VCaP (cell line): ENCODE results near the gene MLH3.

Experiments
- H3K27ac ChIP-seq: fragments of 450-650 bp; 2 replicates; pipeline ENCODE4 v1.5.1; 2017
- TF ChIP-seq, protein P1 (sequence below): fragments of 450-650 bp; conservative IDR thresholded peaks from 2 replicates; pipeline ENCODE4 v1.5.1; 2017; ENCODE audit warnings: mild to moderate bottlenecking, moderate library complexity

The MLH3 gene

GRCh38 chr14:75066691-75067090, 15.4 kb upstream of the MLH3 start:
- TF ChIP-seq, protein P1, sequence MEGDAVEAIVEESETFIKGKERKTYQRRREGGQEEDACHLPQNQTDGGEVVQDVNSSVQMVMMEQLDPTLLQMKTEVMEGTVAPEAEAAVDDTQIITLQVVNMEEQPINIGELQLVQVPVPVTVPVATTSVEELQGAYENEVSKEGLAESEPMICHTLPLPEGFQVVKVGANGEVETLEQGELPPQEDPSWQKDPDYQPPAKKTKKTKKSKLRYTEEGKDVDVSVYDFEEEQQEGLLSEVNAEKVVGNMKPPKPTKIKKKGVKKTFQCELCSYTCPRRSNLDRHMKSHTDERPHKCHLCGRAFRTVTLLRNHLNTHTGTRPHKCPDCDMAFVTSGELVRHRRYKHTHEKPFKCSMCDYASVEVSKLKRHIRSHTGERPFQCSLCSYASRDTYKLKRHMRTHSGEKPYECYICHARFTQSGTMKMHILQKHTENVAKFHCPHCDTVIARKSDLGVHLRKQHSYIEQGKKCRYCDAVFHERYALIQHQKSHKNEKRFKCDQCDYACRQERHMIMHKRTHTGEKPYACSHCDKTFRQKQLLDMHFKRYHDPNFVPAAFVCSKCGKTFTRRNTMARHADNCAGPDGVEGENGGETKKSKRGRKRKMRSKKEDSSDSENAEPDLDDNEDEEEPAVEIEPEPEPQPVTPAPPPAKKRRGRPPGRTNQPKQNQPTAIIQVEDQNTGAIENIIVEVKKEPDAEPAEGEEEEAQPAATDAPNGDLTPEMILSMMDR: no peak
- H3K27ac ChIP-seq: no peak overlapping the region

DNA sequence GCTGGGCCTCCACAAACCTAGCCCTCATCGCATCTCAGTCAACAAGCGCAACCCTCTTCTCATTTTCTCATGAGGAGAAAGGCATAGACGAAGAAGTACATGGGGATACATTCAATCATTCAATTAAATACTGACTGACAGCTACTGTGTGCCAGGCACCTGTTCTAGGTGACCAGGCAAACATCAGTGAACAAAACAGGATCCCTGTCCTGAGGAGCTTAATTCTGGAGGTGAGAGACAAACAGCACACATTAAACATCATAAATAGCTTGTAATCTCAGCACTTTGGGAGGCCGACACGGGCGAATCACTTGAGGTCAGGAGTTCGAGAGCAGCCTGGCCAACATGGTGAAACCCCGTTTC, 12.9 kb upstream of the MLH3 start:
- peak overlapping the region; percentile 58 for H3K27ac ChIP-seq
- TF ChIP-seq, protein P1: no peak

GRCh38 chr14:75063491-75064204, 12.4 kb upstream of the MLH3 start, which contains the start of gene ACYP1:
Gene ACYP1, minus strand, starts transcription at chr14:75064024. Its CDS starts 471 bp downstream, at chr14:75063553.
- H3K27ac ChIP-seq: peak within 1 kb of the TSS; percentile 58
- TF ChIP-seq, protein P1: no peak

DNA sequence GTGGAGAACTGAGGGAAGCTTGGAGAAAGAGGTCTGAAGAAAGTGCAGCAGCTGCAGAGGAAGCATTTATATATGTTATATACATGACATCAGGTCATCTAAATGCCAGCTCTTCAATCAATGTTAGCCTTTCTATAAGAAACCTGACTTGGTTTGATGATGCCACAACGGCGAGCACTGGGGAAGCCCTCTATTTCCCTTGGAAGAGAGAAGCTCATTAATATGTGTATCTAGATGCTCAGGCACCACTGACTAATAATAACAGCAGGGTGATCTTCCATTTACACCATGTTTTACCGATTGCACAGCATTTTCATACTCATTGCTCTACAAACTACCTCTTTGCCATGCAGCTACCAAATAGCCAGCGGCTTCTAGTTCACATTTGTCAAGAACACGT, 11.7 kb upstream of the MLH3 start:
- TF ChIP-seq, protein P1: no peak
- peak overlapping the region; percentile 58 for H3K27ac ChIP-seq

- TF ChIP-seq, protein P1: no peak
- no peak overlapping the region for H3K27ac ChIP-seq
These were observed 9.2 kb upstream of the MLH3 start for GRCh38 chr14:75060420-75060819.

DNA sequence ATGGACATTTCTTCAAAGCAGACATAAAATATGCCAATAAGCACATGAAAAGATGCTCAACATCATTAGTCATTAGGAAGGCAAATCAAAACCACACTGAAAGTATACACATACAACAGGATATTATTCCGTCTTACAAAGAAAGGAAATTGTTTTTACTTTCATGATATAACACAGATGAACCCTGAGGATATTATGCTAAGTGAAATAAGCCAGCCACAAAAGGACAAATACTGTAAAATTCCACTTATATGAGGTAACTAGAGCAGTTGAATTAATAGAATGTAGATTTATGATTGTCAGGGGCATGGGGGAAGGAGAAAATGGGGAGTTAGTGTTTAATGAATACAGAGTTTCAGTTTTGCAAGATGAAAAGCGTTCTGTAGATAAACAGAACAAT, 8.4 kb upstream of the MLH3 start:
- H3K27ac ChIP-seq: no peak overlapping the region
- TF ChIP-seq, protein P1: no peak

- TF ChIP-seq, protein P1: no peak
- no peak overlapping the region for H3K27ac ChIP-seq
These were observed 3.2 kb upstream of the MLH3 start for GRCh38 chr14:75054421-75054820.
